Measurements from ENCODE around the gene MMP11. TPM values are rescaled to one million over a fixed set of nuclear protein-coding genes. Genes with fewer than 3 reads are reported as not detected.

Gene MMP11
- total RNA-seq, 1 donor from 2014 or later: 1.0 TPM

DNA sequence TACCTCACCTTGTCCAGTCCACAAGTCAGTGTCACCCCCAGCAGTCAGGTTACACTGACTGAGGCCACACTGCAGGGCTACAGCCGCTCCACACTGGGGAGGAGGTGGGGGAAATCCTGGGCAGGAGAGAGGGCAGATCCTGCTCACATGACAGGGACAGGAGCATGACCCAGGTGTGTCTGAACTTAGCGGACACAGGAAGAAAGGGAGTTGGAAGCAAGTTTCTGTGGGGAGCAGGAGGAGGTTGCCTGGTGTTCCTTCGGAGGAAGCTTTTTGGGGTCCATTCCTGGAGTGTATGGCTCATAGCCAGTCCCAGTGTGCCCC lies 5.9 kb downstream of the MMP11 start:
- DNase-seq (ENCODE audit: low spot score): no peak
- no peaks in the 10 kb centered on the region for H3K36me3 Mint-ChIP-seq (ENCODE audit: low read depth)
- H3K27me3 Mint-ChIP-seq (ENCODE audit: low read depth): peaks cover 8% of the 10 kb centered on the region
- no peaks in the 10 kb centered on the region for H3K9me3 Mint-ChIP-seq
- intact Hi-C loops (cut with micrococcal nuclease): no loop called here
- no peaks in the 10 kb centered on the region for H3K4me1 Mint-ChIP-seq (ENCODE audit: low read depth)
- no peak overlapping the region for H3K4me3 Mint-ChIP-seq (ENCODE audit: low read depth)
- H3K27ac Mint-ChIP-seq: no peak overlapping the region

DNA sequence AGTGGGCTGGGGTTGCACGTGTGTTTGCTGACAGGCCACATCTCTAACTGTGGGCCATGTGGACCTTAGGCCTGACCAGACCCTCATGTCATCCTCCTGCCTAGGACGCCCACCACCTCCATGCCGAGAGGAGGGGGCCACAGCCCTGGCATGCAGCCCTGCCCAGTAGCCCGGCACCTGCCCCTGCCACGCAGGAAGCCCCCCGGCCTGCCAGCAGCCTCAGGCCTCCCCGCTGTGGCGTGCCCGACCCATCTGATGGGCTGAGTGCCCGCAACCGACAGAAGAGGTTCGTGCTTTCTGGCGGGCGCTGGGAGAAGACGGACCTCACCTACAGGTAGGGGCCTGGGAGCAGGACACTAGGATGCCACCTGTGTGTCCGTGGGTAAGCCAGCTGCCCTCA lies 6.4 kb downstream of the MMP11 start:
- Mint-ChIP-seq H3K27ac (no peak overlapping the region), H3K27me3 (ENCODE audit: low read depth) (peaks cover 6% of the 10 kb centered on the region), H3K4me3 (ENCODE audit: low read depth) (no peak overlapping the region), H3K9me3 (no peaks in the 10 kb centered on the region), H3K36me3 (ENCODE audit: low read depth) (no peaks in the 10 kb centered on the region), H3K4me1 (ENCODE audit: low read depth) (peaks cover under 1% of the 10 kb centered on the region)
- DNase-seq (ENCODE audit: low spot score): no peak
- intact Hi-C loops (cut with micrococcal nuclease): no loop called here

GRCh38 chr22:23779731-23780130 lies 7.1 kb downstream of the MMP11 start:
- H3K4me1 Mint-ChIP-seq (ENCODE audit: low read depth): peaks cover 4% of the 10 kb centered on the region
- DNase-seq (ENCODE audit: low spot score): no peak
- intact Hi-C loops (cut with micrococcal nuclease): no loop called here
- H3K4me3 Mint-ChIP-seq (ENCODE audit: low read depth): no peak overlapping the region
- no peaks in the 10 kb centered on the region for H3K36me3 Mint-ChIP-seq (ENCODE audit: low read depth)
- peaks cover 3% of the 10 kb centered on the region for H3K27me3 Mint-ChIP-seq (ENCODE audit: low read depth)
- no peak overlapping the region for H3K27ac Mint-ChIP-seq
- H3K9me3 Mint-ChIP-seq: no peaks in the 10 kb centered on the region

DNA sequence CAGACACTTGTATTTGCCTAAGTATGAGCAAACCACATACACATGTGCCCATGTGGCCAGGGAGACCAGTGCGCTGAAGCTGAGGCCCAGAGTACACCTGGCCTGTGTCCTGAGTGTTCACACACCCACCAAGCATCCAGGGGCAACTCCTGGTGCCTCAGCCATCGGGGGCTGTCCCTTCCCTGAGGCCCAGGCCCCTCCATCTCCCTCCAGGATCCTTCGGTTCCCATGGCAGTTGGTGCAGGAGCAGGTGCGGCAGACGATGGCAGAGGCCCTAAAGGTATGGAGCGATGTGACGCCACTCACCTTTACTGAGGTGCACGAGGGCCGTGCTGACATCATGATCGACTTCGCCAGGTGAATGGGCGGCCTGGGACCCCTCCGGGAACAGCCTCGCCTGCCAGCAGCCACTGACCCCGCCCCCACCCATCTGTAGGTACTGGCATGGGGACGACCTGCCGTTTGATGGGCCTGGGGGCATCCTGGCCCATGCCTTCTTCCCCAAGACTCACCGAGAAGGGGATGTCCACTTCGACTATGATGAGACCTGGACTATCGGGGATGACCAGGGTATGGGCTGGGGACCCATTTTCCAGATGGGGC lies 7.6 kb downstream of the MMP11 start:
- Mint-ChIP-seq H3K4me1 (ENCODE audit: low read depth) (peaks cover 4% of the 10 kb centered on the region), H3K27me3 (ENCODE audit: low read depth) (no peaks in the 10 kb centered on the region), H3K27ac (no peak overlapping the region), H3K36me3 (ENCODE audit: low read depth) (no peaks in the 10 kb centered on the region), H3K9me3 (no peaks in the 10 kb centered on the region), H3K4me3 (ENCODE audit: low read depth) (no peak overlapping the region)
- intact Hi-C loops (cut with micrococcal nuclease): no loop called here
- no peak for DNase-seq (ENCODE audit: low spot score)

DNA sequence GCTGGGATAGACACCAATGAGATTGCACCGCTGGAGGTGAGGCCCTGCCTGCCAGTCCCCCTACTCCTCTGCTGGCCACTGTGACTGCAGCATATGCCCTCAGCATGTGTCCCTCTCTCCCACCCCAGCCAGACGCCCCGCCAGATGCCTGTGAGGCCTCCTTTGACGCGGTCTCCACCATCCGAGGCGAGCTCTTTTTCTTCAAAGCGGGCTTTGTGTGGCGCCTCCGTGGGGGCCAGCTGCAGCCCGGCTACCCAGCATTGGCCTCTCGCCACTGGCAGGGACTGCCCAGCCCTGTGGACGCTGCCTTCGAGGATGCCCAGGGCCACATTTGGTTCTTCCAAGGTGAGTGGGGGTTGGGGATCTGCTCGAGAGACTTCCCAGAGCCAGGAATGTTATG lies 8.4 kb downstream of the MMP11 start:
- Mint-ChIP-seq H3K27me3 (ENCODE audit: low read depth) (no peaks in the 10 kb centered on the region), H3K4me3 (ENCODE audit: low read depth) (no peak overlapping the region), H3K27ac (no peak overlapping the region), H3K4me1 (ENCODE audit: low read depth) (peaks cover 4% of the 10 kb centered on the region), H3K36me3 (ENCODE audit: low read depth) (no peaks in the 10 kb centered on the region), H3K9me3 (no peaks in the 10 kb centered on the region)
- no peak for DNase-seq (ENCODE audit: low spot score)
- intact Hi-C loops (cut with micrococcal nuclease): no loop called here

GRCh38 chr22:23781511-23782183 lies 9.0 kb downstream of the MMP11 start:
- Mint-ChIP-seq H3K27me3 (ENCODE audit: low read depth) (no peaks in the 10 kb centered on the region), H3K9me3 (no peaks in the 10 kb centered on the region), H3K36me3 (ENCODE audit: low read depth) (no peaks in the 10 kb centered on the region), H3K27ac (no peak overlapping the region), H3K4me3 (ENCODE audit: low read depth) (no peak overlapping the region), H3K4me1 (ENCODE audit: low read depth) (peaks cover 9% of the 10 kb centered on the region)
- intact Hi-C loops (cut with micrococcal nuclease): no loop called here
- no peak for DNase-seq (ENCODE audit: low spot score)

DNA sequence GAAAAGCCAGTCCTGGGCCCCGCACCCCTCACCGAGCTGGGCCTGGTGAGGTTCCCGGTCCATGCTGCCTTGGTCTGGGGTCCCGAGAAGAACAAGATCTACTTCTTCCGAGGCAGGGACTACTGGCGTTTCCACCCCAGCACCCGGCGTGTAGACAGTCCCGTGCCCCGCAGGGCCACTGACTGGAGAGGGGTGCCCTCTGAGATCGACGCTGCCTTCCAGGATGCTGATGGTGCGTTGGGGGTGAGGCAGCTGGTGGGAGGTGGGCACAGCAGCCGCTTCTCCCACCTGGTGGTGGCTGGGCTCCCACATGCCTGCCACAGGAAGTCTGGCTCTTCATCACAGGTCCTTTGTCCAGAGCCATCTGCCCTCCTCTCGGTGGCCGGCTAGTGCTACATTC lies 9.6 kb downstream of the MMP11 start:
- no peak for DNase-seq (ENCODE audit: low spot score)
- intact Hi-C loops (cut with micrococcal nuclease): no loop called here

DNA sequence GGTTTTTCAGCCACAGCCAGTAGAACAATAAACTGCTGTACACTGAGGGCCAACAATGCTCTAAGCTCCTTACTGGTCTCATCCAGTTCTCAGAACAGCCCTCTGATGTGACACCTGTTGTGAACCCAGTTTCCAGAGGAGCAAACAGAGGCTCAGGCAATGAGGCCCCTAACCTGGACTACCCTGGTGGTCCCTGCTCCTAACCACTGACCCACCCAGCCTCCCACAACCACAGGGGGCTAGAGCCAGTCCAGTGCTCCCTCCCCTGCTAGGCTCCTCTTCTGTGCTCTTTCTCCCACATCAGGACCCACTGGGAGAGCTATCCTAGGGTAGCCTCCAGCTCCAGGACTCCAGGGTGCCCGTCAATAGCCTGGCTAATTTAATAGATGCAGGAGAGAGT lies 10.1 kb downstream of the MMP11 start:
- Mint-ChIP-seq H3K4me1 (ENCODE audit: low read depth) (peaks cover 12% of the 10 kb centered on the region), H3K9me3 (no peaks in the 10 kb centered on the region), H3K27me3 (ENCODE audit: low read depth) (no peaks in the 10 kb centered on the region), H3K4me3 (ENCODE audit: low read depth) (no peak overlapping the region), H3K27ac (no peak overlapping the region), H3K36me3 (ENCODE audit: low read depth) (no peaks in the 10 kb centered on the region)
- DNase-seq (ENCODE audit: low spot score): no peak
- intact Hi-C loops (cut with micrococcal nuclease): no loop called here

More for the DNA sequence above, 9.6 kb downstream of the MMP11 start:
- Mint-ChIP-seq H3K9me3 (no peaks in the 10 kb centered on the region), H3K4me3 (ENCODE audit: low read depth) (no peak overlapping the region), H3K27me3 (ENCODE audit: low read depth) (no peaks in the 10 kb centered on the region), H3K27ac (no peak overlapping the region), H3K4me1 (ENCODE audit: low read depth) (peaks cover 10% of the 10 kb centered on the region), H3K36me3 (ENCODE audit: low read depth) (no peaks in the 10 kb centered on the region)

DNA sequence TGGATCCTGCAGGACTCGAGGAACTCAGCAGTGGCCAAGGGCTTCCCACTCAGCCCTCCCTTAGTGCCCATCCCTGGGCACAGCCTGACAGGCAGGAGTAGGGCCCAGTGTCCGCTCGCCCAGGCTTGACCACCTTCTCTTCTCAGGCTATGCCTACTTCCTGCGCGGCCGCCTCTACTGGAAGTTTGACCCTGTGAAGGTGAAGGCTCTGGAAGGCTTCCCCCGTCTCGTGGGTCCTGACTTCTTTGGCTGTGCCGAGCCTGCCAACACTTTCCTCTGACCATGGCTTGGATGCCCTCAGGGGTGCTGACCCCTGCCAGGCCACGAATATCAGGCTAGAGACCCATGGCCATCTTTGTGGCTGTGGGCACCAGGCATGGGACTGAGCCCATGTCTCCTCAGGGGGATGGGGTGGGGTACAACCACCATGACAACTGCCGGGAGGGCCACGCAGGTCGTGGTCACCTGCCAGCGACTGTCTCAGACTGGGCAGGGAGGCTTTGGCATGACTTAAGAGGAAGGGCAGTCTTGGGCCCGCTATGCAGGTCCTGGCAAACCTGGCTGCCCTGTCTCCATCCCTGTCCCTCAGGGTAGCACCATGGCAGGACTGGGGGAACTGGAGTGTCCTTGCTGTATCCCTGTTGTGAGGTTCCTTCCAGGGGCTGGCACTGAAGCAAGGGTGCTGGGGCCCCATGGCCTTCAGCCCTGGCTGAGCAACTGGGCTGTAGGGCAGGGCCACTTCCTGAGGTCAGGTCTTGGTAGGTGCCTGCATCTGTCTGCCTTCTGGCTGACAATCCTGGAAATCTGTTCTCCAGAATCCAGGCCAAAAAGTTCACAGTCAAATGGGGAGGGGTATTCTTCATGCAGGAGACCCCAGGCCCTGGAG lies 10.9 kb downstream of the MMP11 start:
- H3K27me3 Mint-ChIP-seq (ENCODE audit: low read depth): no peaks in the 10 kb centered on the region
- no peak overlapping the region for H3K27ac Mint-ChIP-seq
- DNase-seq (ENCODE audit: low spot score): no peak
- intact Hi-C loops (cut with micrococcal nuclease): no loop called here
- no peak overlapping the region for H3K4me3 Mint-ChIP-seq (ENCODE audit: low read depth)
- no peaks in the 10 kb centered on the region for H3K36me3 Mint-ChIP-seq (ENCODE audit: low read depth)
- no peaks in the 10 kb centered on the region for H3K9me3 Mint-ChIP-seq
- H3K4me1 Mint-ChIP-seq (ENCODE audit: low read depth): peaks cover 19% of the 10 kb centered on the region

- Mint-ChIP-seq H3K4me1 (ENCODE audit: low read depth) (peaks cover 19% of the 10 kb centered on the region), H3K27ac (no peak overlapping the region), H3K27me3 (ENCODE audit: low read depth) (no peaks in the 10 kb centered on the region), H3K4me3 (ENCODE audit: low read depth) (no peak overlapping the region), H3K9me3 (no peaks in the 10 kb centered on the region), H3K36me3 (ENCODE audit: low read depth) (no peaks in the 10 kb centered on the region)
- DNase-seq (ENCODE audit: low spot score): no peak
- intact Hi-C loops (cut with micrococcal nuclease): no loop called here
Observed at GRCh38 chr22:23784215-23784732, 11.6 kb downstream of the MMP11 start.

DNA sequence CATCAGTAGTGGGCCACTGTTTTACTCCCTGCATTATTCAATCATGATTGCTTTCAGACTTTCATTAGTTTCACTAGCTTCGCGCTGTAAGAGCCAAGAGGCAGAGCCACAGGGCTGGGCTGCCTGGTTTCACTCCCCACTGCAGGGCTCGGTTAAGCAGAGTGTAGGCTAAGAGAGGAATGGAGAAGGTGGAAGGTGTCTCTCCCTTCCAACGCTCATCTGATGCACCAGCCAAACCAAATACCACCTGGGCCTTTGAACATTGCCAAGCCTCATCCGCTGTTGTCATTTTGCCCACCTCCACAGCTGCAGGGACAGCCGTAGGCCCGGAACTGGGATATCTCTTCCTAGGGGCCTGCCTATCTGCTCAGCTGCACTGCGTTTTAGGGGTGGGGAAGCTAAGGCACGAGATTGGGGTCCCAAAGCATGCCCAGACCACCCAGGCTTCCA lies 13.6 kb downstream of the MMP11 start:
- Mint-ChIP-seq H3K4me3 (ENCODE audit: low read depth) (peak overlapping the region; percentile 87), H3K36me3 (ENCODE audit: low read depth) (peaks cover 6% of the 10 kb centered on the region), H3K4me1 (ENCODE audit: low read depth) (peaks cover 26% of the 10 kb centered on the region), H3K27me3 (ENCODE audit: low read depth) (no peaks in the 10 kb centered on the region), H3K27ac (peak overlapping the region; percentile 92), H3K9me3 (no peaks in the 10 kb centered on the region)
- no peak for DNase-seq (ENCODE audit: low spot score)
- intact Hi-C loops (cut with micrococcal nuclease): loop anchor here (2.0 to 5.0 kb wide), 4 partner anchors 17 to 109 kb away; partner anchors contain the start of genes DERL3 and MIF

- H3K27ac Mint-ChIP-seq: peak within 1 kb of the TSS; percentile 92
- H3K36me3 Mint-ChIP-seq (ENCODE audit: low read depth): peaks cover 10% of the 10 kb centered on the region
- H3K4me3 Mint-ChIP-seq (ENCODE audit: low read depth): peak within 1 kb of the TSS; percentile 89
- H3K4me1 Mint-ChIP-seq (ENCODE audit: low read depth): peaks cover 26% of the 10 kb centered on the region
- DNase-seq (ENCODE audit: low spot score): peak; percentile 82
- H3K27me3 Mint-ChIP-seq (ENCODE audit: low read depth): no peaks in the 10 kb centered on the region
- no peaks in the 10 kb centered on the region for H3K9me3 Mint-ChIP-seq
- intact Hi-C loops (cut with micrococcal nuclease): loop anchor here (2.0 to 5.0 kb wide), 4 partner anchors 18 to 108 kb away; partner anchors contain the start of genes DERL3 and MIF
Observed at GRCh38 chr22:23786752-23787599, 14.3 kb downstream of the MMP11 start, which contains the start of gene SMARCB1. Gene SMARCB1, plus strand, starts transcription at chr22:23786966. Its CDS starts 204 bp downstream, at chr22:23787170.

All from activated T-helper 2 cell treated with anti-CD3 and anti-CD28 coated beads, Interferon-gamma antibody, Interleukin-2, Interleukin-4, amounts not matched to agents 10 μg/mL and 5 μg/mL and 100 μg/mL, durations not matched to agents 14 hours and 24 hours and 36 hours (primary cell).